Smooth muscle cell (in vitro differentiated cells): Measurements from ENCODE around the gene TFEB. TPM values are rescaled to one million over a fixed set of nuclear protein-coding genes. Genes with fewer than 3 reads are reported as not detected.
A peak's percentile ranks its signal among the peaks of the same experiment; 100 is the strongest.

Source experiments
- DNase-seq: peaks from one replicate; lab custom pipeline; 2025; ENCODE audit not compliant: unreplicated experiment; lab: John Stamatoyannopoulos, UW
- H2AFZ ChIP-seq: fragments of 200-600 bp; sonication (generic); 2 replicates; pipeline ENCODE4 v1.6.0; 2016; ENCODE audit warnings: antibody characterized with exemption, low read depth, mild to moderate bottlenecking
- H3F3A ChIP-seq: fragments of 200-600 bp; sonication (generic); 2 replicates; pipeline ENCODE4 v1.6.0; 2017; ENCODE audit warnings: antibody characterized with exemption, low read depth
- H3K27ac ChIP-seq: fragments of 200-600 bp; sonication (generic); 2 replicates; pipeline ENCODE4 v1.5.1; 2016; ENCODE audit warnings: low read depth, mild to moderate bottlenecking
- H3K27me3 ChIP-seq: fragments of 200-600 bp; sonication (generic); 2 replicates; pipeline ENCODE4 v1.6.1; 2016; ENCODE audit warnings: low read depth, mild to moderate bottlenecking
- H3K36me3 ChIP-seq: fragments of 200-600 bp; sonication (generic); 2 replicates; pipeline ENCODE4 v1.5.1; 2016; ENCODE audit warnings: low read depth
- H3K4me1 ChIP-seq: fragments of 200-600 bp; sonication (generic); 2 replicates; pipeline ENCODE4 v1.5.1; 2016; ENCODE audit warnings: low read depth
- H3K4me2 ChIP-seq: fragments of 200-600 bp; sonication (generic); 2 replicates; pipeline ENCODE4 v1.6.0; 2016; ENCODE audit warnings: mild to moderate bottlenecking
- H3K4me3 ChIP-seq: fragments of 200-600 bp; sonication (generic); 2 replicates; pipeline ENCODE4 v1.5.1; 2016; ENCODE audit warnings: mild to moderate bottlenecking
- H3K79me2 ChIP-seq: fragments of 200-600 bp; sonication (generic); 2 replicates; pipeline ENCODE4 v1.6.0; 2016; ENCODE audit warnings: low read depth, mild to moderate bottlenecking
- H3K9ac ChIP-seq: fragments of 200-600 bp; sonication (generic); 2 replicates; pipeline ENCODE4 v1.6.0; 2016; ENCODE audit warnings: low read depth
- H3K9me3 ChIP-seq: fragments of 200-600 bp; sonication (generic); replicated peaks from 2 replicates; pipeline ENCODE4 v1.5.1; 2016; ENCODE audit warnings: low read depth
- H4K20me1 ChIP-seq: fragments of 200-600 bp; sonication (generic); 2 replicates; pipeline ENCODE4 v1.6.0; 2016; ENCODE audit warnings: low read depth
- CTCF ChIP-seq: fragments of 200-600 bp; sonication (generic); IDR thresholded peaks from 2 replicates; pipeline ENCODE4 v1.5.1; 2017; ENCODE audit warnings: borderline replicate concordance, mild to moderate bottlenecking, antibody characterized with exemption; ENCODE audit not compliant: insufficient read depth, poor library complexity, severe bottlenecking
- WGBS: methylation state at CpG from one replicate; pipeline ENCODE4 v1.1.7; 2016; ENCODE audit warnings: low lambda C conversion rate; 5-methylcytosine and 5-hydroxymethylcytosine counted together
- polyA plus RNA-seq: library from polyadenylated mRNA; unstranded; fragments of >200 nt; fragmentation: Nextera tagmentation; extraction: Ambion mirVana; gene quantifications from 2 replicates; pipeline ENCODE4 v1.2.1, GENCODE V29; 2016
- total RNA-seq: library from RNA; depleted of rRNA; stranded (reverse); fragments of >200 nt; gene quantifications from 2 replicates; pipeline ENCODE4 v1.2.3, GENCODE V29; 2014

The TFEB gene
- total and polyA plus RNA-seq, 2 experiments from 2014 or later, result 15.3 to 15.7 TPM

GRCh38 chr6:41723530-41724227 lies 11.7 kb downstream of the TFEB start:
- H3K27ac ChIP-seq, result peak overlapping the region; percentile 64

GRCh38 chr6:41722969-41723529 lies 12.4 kb downstream of the TFEB start:
- Histone ChIP-seq H3F3A (no peaks in the 10 kb centered on the region), H3K27me3 (no peaks in the 10 kb centered on the region), H3K4me2 (peak overlapping the region; percentile 56), H3K27ac (no peak overlapping the region), H3K4me3 (no peak overlapping the region), H3K9ac (no peak overlapping the region), H3K9me3 (no peaks in the 10 kb centered on the region), H2AFZ (no peak overlapping the region), H3K79me2 (peaks cover 26% of the 10 kb centered on the region), H4K20me1 (peaks cover 6% of the 10 kb centered on the region), H3K4me1 (no peaks in the 10 kb centered on the region), H3K36me3 (no peaks in the 10 kb centered on the region)
- DNase-seq, result no peak
- no peak for TF ChIP-seq CTCF
- WGBS, result 69% methylated on average over 8 of the region's 8 CpGs

More at GRCh38 chr6:41723530-41724227, 11.7 kb downstream of the TFEB start:
- Histone ChIP-seq H3K36me3 (no peaks in the 10 kb centered on the region), H4K20me1 (peaks cover 6% of the 10 kb centered on the region), H3K4me2 (peak overlapping the region; percentile 72), H3K4me1 (no peaks in the 10 kb centered on the region), H3K9ac (no peak overlapping the region), H3F3A (no peaks in the 10 kb centered on the region), H3K27me3 (no peaks in the 10 kb centered on the region), H3K9me3 (no peaks in the 10 kb centered on the region), H3K79me2 (peaks cover 26% of the 10 kb centered on the region), H2AFZ (no peak overlapping the region), H3K4me3 (no peak overlapping the region)
- no peak for TF ChIP-seq CTCF
- 27% methylated on average over 17 of the region's 21 CpGs for WGBS
- DNase-seq, result peak; percentile 26

- H3K4me1 ChIP-seq, result peaks cover 8% of the 10 kb centered on the region
- H4K20me1 ChIP-seq, result peaks cover 6% of the 10 kb centered on the region
- no peak overlapping the region for H3K9ac ChIP-seq
- 96% methylated on average over 3 of the region's 3 CpGs for WGBS
- no peak for TF ChIP-seq CTCF
- peaks cover 25% of the 10 kb centered on the region for H3K79me2 ChIP-seq
- H3K4me3 ChIP-seq, result no peak overlapping the region
- no peaks in the 10 kb centered on the region for H3K9me3 ChIP-seq
- H3F3A ChIP-seq, result no peaks in the 10 kb centered on the region
- DNase-seq, result no peak
- no peak overlapping the region for H3K27ac ChIP-seq
- H3K4me2 ChIP-seq, result no peak overlapping the region
- no peaks in the 10 kb centered on the region for H3K27me3 ChIP-seq
- H2AFZ ChIP-seq, result no peak overlapping the region
- H3K36me3 ChIP-seq, result no peaks in the 10 kb centered on the region
These were observed 14.0 kb downstream of the TFEB start for GRCh38 chr6:41721414-41721813.
